NT2/D1 (cell line): ENCODE data around the gene TBX2.

Experiments used
- DNase-seq: peaks from one replicate; pipeline ENCODE4 v3.0.0-alpha.2; 2011; ENCODE audit warnings: low read depth, low spot score
- H3K27me3 ChIP-seq: 2 replicates; pipeline ENCODE4 v1.6.0; 2011; ENCODE audit warnings: mild to moderate bottlenecking; ENCODE audit not compliant: insufficient read length, insufficient read depth
- H3K36me3 ChIP-seq: 2 replicates; pipeline ENCODE4 v1.6.1; 2011; ENCODE audit warnings: mild to moderate bottlenecking, low read length, mixed read lengths; ENCODE audit not compliant: insufficient read depth, insufficient read length
- H3K4me1 ChIP-seq: 2 replicates; pipeline ENCODE4 v1.5.1; 2011; ENCODE audit not compliant: insufficient read depth, insufficient read length
- H3K4me3 ChIP-seq: 2 replicates; pipeline ENCODE4 v1.5.1; 2011; ENCODE audit warnings: low read depth; ENCODE audit not compliant: insufficient read length
- H3K9ac ChIP-seq: 2 replicates; pipeline ENCODE4 v1.6.0; 2011; ENCODE audit warnings: low read depth; ENCODE audit not compliant: insufficient read length
- H3K9me3 ChIP-seq: 2 replicates; pipeline ENCODE4 v1.5.1; 2011; ENCODE audit warnings: mild to moderate bottlenecking, low read length; ENCODE audit not compliant: insufficient read depth
- SUZ12 ChIP-seq: IDR thresholded peaks from 2 replicates; pipeline ENCODE4 v1.6.1; 2011; ENCODE audit not compliant: insufficient read length, insufficient read depth; ENCODE audit errors: extremely low read depth
- YY1 ChIP-seq: IDR thresholded peaks from 2 replicates; pipeline ENCODE4 v1.6.1; 2011; ENCODE audit not compliant: insufficient read length, insufficient read depth
- ZNF274 ChIP-seq: IDR thresholded peaks from 2 replicates; pipeline ENCODE4 v1.6.1; 2011; ENCODE audit warnings: mild to moderate bottlenecking, low read depth, low read length

TBX2 gene

DNA sequence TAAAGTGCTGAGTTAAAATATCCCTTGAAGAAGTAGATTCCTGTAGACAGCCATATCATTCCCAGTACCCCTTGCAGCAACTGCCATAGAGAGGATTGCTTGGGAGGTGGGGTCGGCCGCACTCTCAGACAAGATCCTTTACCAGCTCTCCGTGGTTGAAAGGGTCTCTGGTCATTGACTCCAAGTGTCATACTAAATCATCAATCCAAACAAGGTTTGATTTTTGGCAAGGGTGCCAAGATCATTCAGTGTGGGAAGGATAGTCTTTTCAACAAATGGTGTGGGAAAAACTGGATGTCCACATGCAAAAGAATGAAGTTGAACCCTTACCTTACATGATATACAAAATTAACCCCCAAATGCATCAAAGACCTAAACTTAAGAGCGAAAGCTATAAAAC, 21.8 kb downstream of the TBX2 start:
- Histone ChIP-seq H3K4me1 (peaks cover 7% of the 10 kb centered on the region), H3K27me3 (peaks cover 3% of the 10 kb centered on the region), H3K9me3 (no peaks in the 10 kb centered on the region), H3K36me3 (no peaks in the 10 kb centered on the region), H3K4me3 (no peak overlapping the region), H3K9ac (no peak overlapping the region)
- DNase-seq: no peak
- TF ChIP-seq ZNF274 (no peak), YY1 (no peak)

DNA sequence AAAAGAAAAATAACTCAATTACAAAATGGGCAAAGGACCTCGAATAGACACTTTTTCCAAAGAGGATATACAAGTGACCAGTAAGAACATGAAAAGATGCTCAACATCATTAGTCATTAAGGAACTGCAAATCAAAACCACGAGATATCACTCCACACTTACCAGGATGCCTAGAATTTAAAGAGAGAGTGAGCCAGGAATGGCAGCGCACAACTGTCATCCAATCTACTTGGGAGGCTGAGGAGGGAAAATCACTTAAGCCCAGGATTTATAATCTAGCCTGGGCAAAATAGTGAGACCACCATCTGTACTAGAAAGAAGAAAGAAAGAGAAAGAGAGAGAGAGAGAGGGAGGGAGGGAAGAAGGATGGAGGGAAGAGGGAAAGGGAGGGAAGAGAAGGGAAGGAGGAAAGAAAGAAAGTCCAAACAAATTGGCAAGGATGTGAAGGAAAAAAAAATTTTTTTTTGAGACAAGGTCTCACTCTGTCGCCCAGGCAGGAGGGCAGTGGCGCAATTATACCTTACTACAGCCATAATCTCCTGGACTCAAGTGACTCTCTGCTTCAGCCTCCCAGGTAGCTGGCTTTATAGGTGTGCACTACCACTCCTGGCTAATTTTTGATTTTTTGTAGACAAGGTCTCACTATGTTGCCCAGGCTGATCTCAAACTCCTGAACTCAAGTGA, 22.6 kb downstream of the TBX2 start:
- DNase-seq: no peak
- Histone ChIP-seq H3K4me3 (no peak overlapping the region), H3K36me3 (no peaks in the 10 kb centered on the region), H3K4me1 (peaks cover 5% of the 10 kb centered on the region), H3K9me3 (no peaks in the 10 kb centered on the region), H3K27me3 (peaks cover 3% of the 10 kb centered on the region), H3K9ac (no peak overlapping the region)
- TF ChIP-seq ZNF274 (no peak), SUZ12 (no peak), YY1 (no peak)

DNA sequence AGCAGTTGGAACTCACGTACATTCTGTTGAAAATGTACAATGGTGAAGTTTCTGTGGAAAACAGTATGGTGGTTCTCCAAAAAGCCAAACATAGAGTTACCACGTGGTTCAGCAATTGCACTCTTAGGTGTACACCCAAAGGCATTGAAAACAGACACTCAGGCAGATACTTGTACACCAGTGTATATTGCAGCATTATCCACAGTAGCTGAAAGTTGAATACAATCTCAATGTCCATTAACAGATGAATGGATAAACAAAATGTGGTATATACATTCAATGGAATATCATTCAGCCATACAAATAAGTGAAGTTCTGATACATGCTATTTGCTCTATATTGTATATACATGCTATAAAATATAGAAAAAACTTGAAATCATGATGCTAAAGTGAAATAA, 23.2 kb downstream of the TBX2 start:
- no peak overlapping the region for H3K9ac ChIP-seq
- H3K27me3 ChIP-seq: no peaks in the 10 kb centered on the region
- H3K4me3 ChIP-seq: no peak overlapping the region
- H3K9me3 ChIP-seq: no peaks in the 10 kb centered on the region
- no peaks in the 10 kb centered on the region for H3K36me3 ChIP-seq
- peaks cover 5% of the 10 kb centered on the region for H3K4me1 ChIP-seq
- TF ChIP-seq YY1 (no peak), ZNF274 (no peak), SUZ12 (no peak)
- no peak for DNase-seq

DNA sequence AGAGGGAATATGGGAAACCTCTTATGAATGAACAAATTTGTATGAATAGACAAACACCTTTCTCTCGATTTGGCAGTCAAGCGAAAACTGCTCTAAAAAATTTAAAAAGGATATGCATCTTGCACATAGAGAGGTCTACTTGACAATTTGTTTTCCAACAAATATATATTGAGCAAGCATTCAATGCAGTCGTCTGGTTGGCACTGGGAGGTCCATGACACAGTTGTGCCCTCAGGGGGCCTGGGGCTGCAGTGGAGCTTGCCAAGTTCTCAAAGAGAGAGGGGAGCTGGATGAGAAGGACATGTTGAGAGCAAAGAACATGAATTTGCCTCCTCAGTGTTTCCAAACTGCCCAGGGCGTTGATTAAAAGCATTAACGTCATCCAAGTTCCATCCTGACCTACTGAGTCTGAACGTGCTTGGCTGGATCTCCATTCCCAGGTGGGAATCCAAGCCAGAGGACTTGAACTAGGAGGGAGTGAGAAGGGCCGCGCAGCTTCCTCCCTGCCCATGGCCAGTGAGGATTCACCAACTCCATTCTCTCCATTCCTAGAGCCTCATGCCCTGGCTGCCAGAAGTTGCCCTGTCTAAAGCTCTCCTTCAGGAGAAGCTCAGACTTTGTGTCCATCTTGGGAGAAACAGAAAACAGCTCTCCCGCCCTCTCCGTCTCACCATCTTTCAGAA, 24.5 kb downstream of the TBX2 start:
- Histone ChIP-seq H3K4me1 (peaks cover 5% of the 10 kb centered on the region), H3K4me3 (no peak overlapping the region), H3K27me3 (no peaks in the 10 kb centered on the region), H3K36me3 (no peaks in the 10 kb centered on the region), H3K9me3 (no peaks in the 10 kb centered on the region), H3K9ac (no peak overlapping the region)
- no peak for DNase-seq
- TF ChIP-seq ZNF274: no peak
- TF ChIP-seq SUZ12: no peak

DNA sequence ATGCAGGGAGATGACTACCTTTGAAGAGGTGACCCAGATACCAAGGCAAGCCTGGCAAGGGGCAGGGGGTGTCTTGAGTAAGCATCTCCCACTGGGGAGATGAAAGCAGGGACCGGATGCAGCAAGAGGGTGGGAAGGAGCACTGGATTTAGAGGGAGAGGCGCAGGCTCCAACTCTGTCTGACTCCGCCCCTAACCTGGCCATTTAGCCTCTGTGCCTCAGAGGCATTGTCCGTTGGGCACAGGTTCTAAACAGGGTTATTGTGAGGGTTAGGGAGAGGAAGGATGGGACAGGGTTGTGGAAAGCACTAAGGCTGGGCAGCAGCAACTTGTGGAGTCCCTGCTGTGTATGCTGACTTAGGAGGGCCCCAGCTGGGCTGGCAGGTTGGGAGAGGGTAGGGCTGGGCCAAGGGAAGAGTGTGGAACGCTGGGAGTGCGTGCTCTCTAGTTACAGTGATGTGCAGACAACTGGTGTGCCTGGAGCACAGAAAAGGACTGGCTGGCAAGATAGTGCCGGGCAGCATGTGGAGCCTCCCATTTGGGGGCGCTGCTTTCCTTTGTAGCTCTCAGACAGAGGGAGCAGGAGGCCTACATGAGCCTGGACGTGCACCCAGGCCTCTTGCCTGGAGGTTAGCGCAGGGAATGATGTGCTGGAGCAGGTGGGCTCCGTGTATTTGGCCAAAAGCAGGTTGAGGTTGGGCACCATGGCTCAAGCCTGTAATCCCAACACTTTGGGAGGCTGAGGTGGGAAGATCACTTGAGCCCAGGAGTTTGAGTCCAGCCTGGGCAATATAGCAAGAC, 26.2 kb downstream of the TBX2 start:
- H3K4me1 ChIP-seq: peaks cover 5% of the 10 kb centered on the region
- H3K36me3 ChIP-seq: no peaks in the 10 kb centered on the region
- H3K9ac ChIP-seq: no peak overlapping the region
- no peak for DNase-seq
- TF ChIP-seq YY1 (no peak), SUZ12 (no peak), ZNF274 (no peak)
- no peaks in the 10 kb centered on the region for H3K9me3 ChIP-seq
- no peak overlapping the region for H3K4me3 ChIP-seq
- no peaks in the 10 kb centered on the region for H3K27me3 ChIP-seq

DNA sequence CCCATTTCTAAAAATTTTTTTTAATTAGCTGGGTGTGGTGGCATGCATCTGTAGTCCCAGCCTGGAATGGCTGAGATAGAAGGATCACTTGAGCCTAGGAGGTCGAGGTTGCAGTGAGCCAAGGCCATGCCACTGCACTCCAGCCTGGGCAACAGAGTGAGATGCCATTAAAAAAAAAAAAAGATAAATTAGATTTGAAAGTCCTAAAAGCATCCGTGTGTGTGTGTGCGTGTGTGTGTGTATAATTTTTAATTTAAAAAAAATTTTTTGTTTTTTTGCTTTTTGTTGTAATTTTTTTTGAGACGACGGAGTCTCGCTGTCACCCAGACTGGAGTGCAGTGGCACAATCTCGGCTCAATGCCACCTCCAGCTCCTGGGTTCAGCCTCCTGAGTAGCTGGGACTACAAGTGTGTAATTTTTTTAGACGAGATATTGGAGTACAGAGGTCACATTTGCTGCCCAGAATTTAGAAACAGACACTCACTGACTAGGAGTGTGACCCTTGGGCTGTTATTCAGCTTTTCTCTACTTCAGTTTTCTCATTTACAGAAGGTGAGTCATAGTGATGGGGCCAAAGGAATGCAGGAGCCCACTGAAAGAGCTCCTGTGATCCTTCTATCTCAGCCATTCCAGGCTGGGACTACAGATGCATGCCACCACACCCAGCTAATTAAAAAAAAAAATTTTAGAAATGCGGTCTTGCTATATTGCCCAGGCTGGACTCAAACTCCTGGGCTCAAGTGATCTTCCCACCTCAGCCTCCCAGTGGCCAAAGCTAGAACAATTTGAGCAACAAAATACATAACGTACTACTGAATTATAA, 27.1 kb downstream of the TBX2 start:
- Histone ChIP-seq H3K27me3 (no peaks in the 10 kb centered on the region), H3K9ac (no peak overlapping the region), H3K9me3 (no peaks in the 10 kb centered on the region), H3K36me3 (no peaks in the 10 kb centered on the region), H3K4me3 (no peak overlapping the region), H3K4me1 (peaks cover 5% of the 10 kb centered on the region)
- no peak for DNase-seq
- TF ChIP-seq SUZ12: no peak
- no peak for TF ChIP-seq YY1
- TF ChIP-seq ZNF274: no peak

DNA sequence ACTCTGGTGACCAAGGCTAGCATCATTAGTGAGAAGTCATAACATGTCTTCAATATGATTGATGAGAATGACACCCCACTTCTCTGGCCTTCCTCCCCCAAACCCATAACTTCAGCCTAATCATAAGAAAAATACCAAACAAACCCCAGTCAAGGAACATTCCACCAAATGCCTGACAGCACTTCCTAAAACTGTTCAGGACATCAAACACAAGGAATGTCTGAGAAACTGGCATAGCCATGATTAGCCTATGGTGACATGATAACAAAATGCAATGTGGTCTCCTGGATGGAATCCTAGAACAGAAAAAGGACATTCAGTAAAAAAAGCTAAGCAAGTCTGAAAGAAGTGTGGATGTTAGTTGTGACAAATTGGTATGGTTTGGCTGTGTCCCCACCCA, 27.9 kb downstream of the TBX2 start:
- H3K4me1 ChIP-seq: peaks cover 5% of the 10 kb centered on the region
- no peaks in the 10 kb centered on the region for H3K36me3 ChIP-seq
- H3K4me3 ChIP-seq: no peak overlapping the region
- no peak overlapping the region for H3K9ac ChIP-seq
- no peaks in the 10 kb centered on the region for H3K9me3 ChIP-seq
- TF ChIP-seq ZNF274: no peak
- no peak for TF ChIP-seq YY1
- no peak for TF ChIP-seq SUZ12
- H3K27me3 ChIP-seq: no peaks in the 10 kb centered on the region
- no peak for DNase-seq
